ENCODE measurements around the gene KAZN.

DNA sequence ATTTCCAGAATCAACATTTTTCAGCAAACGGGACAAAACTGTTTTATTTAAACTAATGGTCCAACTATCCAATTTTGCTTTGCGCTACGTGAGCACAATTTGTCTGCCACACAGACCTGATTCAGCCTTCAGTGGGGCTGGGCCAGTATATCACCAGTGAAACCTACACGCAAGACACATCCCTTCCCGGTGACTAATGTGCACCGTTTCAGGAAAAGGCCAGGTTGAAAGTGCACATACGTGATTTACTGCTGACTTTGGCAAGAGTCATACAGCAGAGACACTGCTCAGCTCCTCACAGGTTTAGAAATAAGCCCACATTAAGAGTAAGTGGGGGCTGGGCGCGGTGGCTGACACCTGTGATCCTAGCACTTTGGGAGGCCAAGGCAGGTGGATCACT, 550.0 kb downstream of the KAZN start:
- no peak for TF ChIP-seq FOXM1 (IDR thresholded peaks at IDR 0.05; ENCODE audit: borderline replicate concordance)
- TF ChIP-seq HDGF (IDR thresholded peaks at IDR 0.05; ENCODE audit: borderline replicate concordance), result no peak

Measured in HEK293T (cell line).